IMR-90 (cell line): ENCODE data around the gene UQCRC2. TPM values are rescaled to one million over a fixed set of nuclear protein-coding genes. Genes with fewer than 3 reads are reported as not detected.

ENCODE experiments used
- ATAC-seq: fragments of 200-7000 bp; cut with Tn5 transposase; 2 replicates; pipeline ENCODE4 v1.9.1; 2020; ENCODE audit warnings: low read depth, mild to moderate bottlenecking, moderate library complexity
- BruUV-seq: library from RNA; stranded (reverse); fragments of 400-500 nt; replicated peaks from 2 replicates; lab custom pipeline; 2021; lab: Mats Ljungman, UMichigan
- CTCF ChIA-PET: fragments of 300-600 bp; formaldehyde crosslinking; extraction: SDS; loops from one replicate; lab custom pipeline; 2021; ENCODE audit warnings: antibody characterized with exemption; lab: Yijun Ruan, JAX
- POLR2A ChIA-PET: fragments of 300-600 bp; sonication (Branson Sonifier 250); formaldehyde crosslinking; loops from one replicate; lab custom pipeline; 2022; ENCODE audit warnings: antibody characterized with exemption; ENCODE audit not compliant: unreplicated experiment; lab: Charles Lee
- DNase-seq: peaks from one replicate; pipeline ENCODE4 v3.0.0; 2013
- H2AFZ ChIP-seq: replicated peaks from 2 replicates; pipeline ENCODE3; 2013; ENCODE audit warnings: low read length, mild to moderate bottlenecking; ENCODE audit not compliant: poor library complexity
- H2AK5ac ChIP-seq: 2 replicates; pipeline ENCODE4 v1.6.1; 2013; ENCODE audit warnings: low read depth, low read length, inconsistent platforms
- H2AK9ac ChIP-seq: replicated peaks from 2 replicates; pipeline ENCODE3; 2013; ENCODE audit warnings: mild to moderate bottlenecking, low read depth, low read length, moderate library complexity; ENCODE audit not compliant: poor library complexity
- H2BK120ac ChIP-seq: 2 replicates; pipeline ENCODE4 v1.6.1; 2013; ENCODE audit warnings: low read depth, low read length, inconsistent platforms
- H2BK15ac ChIP-seq: 3 replicates; pipeline ENCODE4 v1.6.1; 2013; ENCODE audit warnings: low read depth, low read length, inconsistent platforms
- H2BK20ac ChIP-seq: 2 replicates; pipeline ENCODE4 v1.6.1; 2013; ENCODE audit warnings: low read depth, mild to moderate bottlenecking, inconsistent platforms, low read length, moderate library complexity
- H2BK5ac ChIP-seq: 2 replicates; pipeline ENCODE4 v1.6.1; 2013; ENCODE audit warnings: mild to moderate bottlenecking, low read depth, low read length, inconsistent platforms; ENCODE audit not compliant: poor library complexity, severe bottlenecking
- H3K14ac ChIP-seq: replicated peaks from 2 replicates; pipeline ENCODE4 v1.6.1; 2013; ENCODE audit warnings: low read depth, low read length, inconsistent platforms
- H3K18ac ChIP-seq: 2 replicates; pipeline ENCODE4 v1.6.1; 2013; ENCODE audit warnings: low read depth, low read length, control low read depth
- H3K23ac ChIP-seq: 2 replicates; pipeline ENCODE4 v1.6.1; 2013; ENCODE audit warnings: low read depth, low read length, inconsistent platforms
- H3K27ac ChIP-seq: 2 replicates; pipeline ENCODE4 v1.5.1; 2013; ENCODE audit warnings: mild to moderate bottlenecking, control low read depth, low read length; ENCODE audit not compliant: insufficient read depth
- H3K27me3 ChIP-seq: 2 replicates; pipeline ENCODE4 v1.6.1; 2013; ENCODE audit warnings: low read length; ENCODE audit not compliant: control insufficient read depth, insufficient read depth
- H3K36me3 ChIP-seq: 2 replicates; pipeline ENCODE4 v1.6.1; 2013; ENCODE audit warnings: low read length, mixed read lengths; ENCODE audit not compliant: control insufficient read depth, insufficient read depth
- H3K4ac ChIP-seq: 2 replicates; pipeline ENCODE4 v1.6.1; 2013; ENCODE audit warnings: low read depth, low read length, inconsistent platforms
- H3K4me1 ChIP-seq: 2 replicates; pipeline ENCODE4 v1.6.1; 2013; ENCODE audit warnings: low read length, mixed read lengths; ENCODE audit not compliant: control insufficient read depth, insufficient read depth
- H3K4me2 ChIP-seq: 2 replicates; pipeline ENCODE4 v1.6.1; 2013; ENCODE audit warnings: low read depth, mild to moderate bottlenecking, control low read depth, low read length, moderate library complexity
- H3K4me3 ChIP-seq: 2 replicates; pipeline ENCODE4 v1.5.1; 2013; ENCODE audit warnings: low read depth, mild to moderate bottlenecking, control low read depth, low read length, moderate library complexity; ENCODE audit not compliant: insufficient read depth
- H3K56ac ChIP-seq: 2 replicates; pipeline ENCODE4 v1.6.1; 2013; ENCODE audit warnings: low read length, inconsistent platforms; ENCODE audit not compliant: insufficient read depth; ENCODE audit errors: extremely low read depth
- H3K79me1 ChIP-seq, 2 experiments: 2 replicates each; pipeline ENCODE4 v1.6.1; 2013; ENCODE audit warnings: low read length in 2 of 2, inconsistent platforms in 1 of 2, low read depth in 1 of 2
- H3K9ac ChIP-seq: 2 replicates; pipeline ENCODE4 v1.6.1; 2013; ENCODE audit warnings: low read depth, low read length, control low read depth
- H3K9me1 ChIP-seq: 2 replicates; pipeline ENCODE4 v1.6.1; 2013; ENCODE audit warnings: low read length, inconsistent platforms; ENCODE audit not compliant: insufficient read depth
- H3K9me3 ChIP-seq: 2 replicates; pipeline ENCODE4 v1.6.1; 2013; ENCODE audit warnings: low read length; ENCODE audit not compliant: control insufficient read depth, insufficient read depth
- H4K20me1 ChIP-seq: 2 replicates; pipeline ENCODE4 v1.6.1; 2013; ENCODE audit warnings: low read length, inconsistent platforms; ENCODE audit not compliant: insufficient read depth
- H4K5ac ChIP-seq: 2 replicates; pipeline ENCODE4 v1.6.1; 2013; ENCODE audit warnings: mild to moderate bottlenecking, low read depth, low read length, control low read depth
- H4K8ac ChIP-seq, 2 experiments: 2 replicates each; pipeline ENCODE4 v1.6.1; 2013; ENCODE audit warnings: low read depth in 2 of 2, low read length in 2 of 2, control low read depth in 1 of 2, inconsistent platforms in 1 of 2
- H4K91ac ChIP-seq: 2 replicates; pipeline ENCODE4 v1.6.1; 2013; ENCODE audit warnings: low read depth, low read length, inconsistent platforms; ENCODE audit not compliant: insufficient read depth
- CEBPB ChIP-seq: IDR thresholded peaks from 2 replicates; pipeline ENCODE4 v1.6.1; 2012; ENCODE audit warnings: low read depth, low read length, improper control_type of control experiment
- CHD1 ChIP-seq: IDR thresholded peaks from 2 replicates; pipeline ENCODE4 v1.6.1; 2012; ENCODE audit warnings: low read depth, low read length, improper control_type of control experiment
- FOS ChIP-seq: fragments of 150-350 bp; IDR thresholded peaks from 2 replicates; pipeline ENCODE4 v1.6.1; 2016; ENCODE audit warnings: low read depth, low read length
- MAFK ChIP-seq: IDR thresholded peaks from 2 replicates; pipeline ENCODE4 v1.6.1; 2012; ENCODE audit warnings: low read depth, low read length, improper control_type of control experiment
- MXI1 ChIP-seq: IDR thresholded peaks from 2 replicates; pipeline ENCODE4 v1.6.1; 2012; ENCODE audit warnings: low read depth, mild to moderate bottlenecking, low read length, moderate library complexity, borderline replicate concordance
- RCOR1 ChIP-seq: IDR thresholded peaks from 2 replicates; pipeline ENCODE4 v1.6.1; 2012; ENCODE audit warnings: mild to moderate bottlenecking, low read length, improper control_type of control experiment; ENCODE audit not compliant: insufficient replicate concordance
- SMC3 ChIP-seq: fragments of 150-350 bp; IDR thresholded peaks from 2 replicates; pipeline ENCODE4 v1.6.1; 2016; ENCODE audit warnings: low read depth, mild to moderate bottlenecking, antibody characterized with exemption, low read length, moderate library complexity
- WGBS, 2 experiments: methylation state at CpG; one replicate each; pipeline versions ENCODE4 v1.1.5 to v1.1.7; 2013; ENCODE audit warnings: missing lambda C conversion rate in 2 of 2; ENCODE audit not compliant: insufficient read length in 1 of 2; ENCODE audit errors: extremely low coverage in 2 of 2; 5-methylcytosine and 5-hydroxymethylcytosine counted together
- dilution Hi-C: fragments of 300-500 bp; cut with HindIII; formaldehyde crosslinking; loops from one replicate; pipeline ENCODE4 v1.14.3; 2018; ENCODE audit warnings: low sequenced_read_pairs; ENCODE audit not compliant: unreplicated experiment
- in situ Hi-C: fragments of 300-500 bp; cut with MboI; formaldehyde crosslinking; loops from 3 replicates; pipeline ENCODE4 v1.14.3; 2019; ENCODE audit warnings: low sequenced_read_pairs, inconsistent platforms, mixed read lengths
- intact Hi-C: fragments of 100-400 bp; cut with micrococcal nuclease; formaldehyde crosslinking; loops from 2 replicates; pipeline ENCODE4 v1.10.0; 2022
- polyA plus RNA-seq, 3 experiments: library from polyadenylated mRNA; depleted of rRNA; stranded (reverse); fragments of >200 nt; gene quantifications; 2 replicates each; pipeline ENCODE4 v1.2.3, GENCODE V29; 2012; ENCODE audit warnings: low replicate concordance in 1 of 3
- total RNA-seq: library from RNA; depleted of rRNA; stranded (reverse); fragments of >200 nt; gene quantifications from 2 replicates; pipeline ENCODE4 v1.2.3, GENCODE V29; 2012
- TF ChIP-seq, protein P1 (sequence below): fragments of 150-350 bp; IDR thresholded peaks from 2 replicates; pipeline ENCODE4 v1.6.1; 2016; ENCODE audit warnings: low read depth, mild to moderate bottlenecking, low read length, moderate library complexity, borderline replicate concordance
- TF ChIP-seq, protein P2 (sequence below): fragments of 150-350 bp; IDR thresholded peaks from 2 replicates; pipeline ENCODE4 v1.6.1; 2017; ENCODE audit warnings: mild to moderate bottlenecking, antibody characterized with exemption, low read length, low read depth
- TF ChIP-seq, protein P3 (sequence below): conservative IDR thresholded peaks from 2 replicates; pipeline ENCODE4 v1.5.1; 2012; ENCODE audit warnings: mild to moderate bottlenecking, low read depth, low read length, improper control_type of control experiment

UQCRC2 gene
- total and polyA plus RNA-seq, 2 of the 4 experiments (the other 2 are of a cell fraction) = 191 to 284 TPM

DNA sequence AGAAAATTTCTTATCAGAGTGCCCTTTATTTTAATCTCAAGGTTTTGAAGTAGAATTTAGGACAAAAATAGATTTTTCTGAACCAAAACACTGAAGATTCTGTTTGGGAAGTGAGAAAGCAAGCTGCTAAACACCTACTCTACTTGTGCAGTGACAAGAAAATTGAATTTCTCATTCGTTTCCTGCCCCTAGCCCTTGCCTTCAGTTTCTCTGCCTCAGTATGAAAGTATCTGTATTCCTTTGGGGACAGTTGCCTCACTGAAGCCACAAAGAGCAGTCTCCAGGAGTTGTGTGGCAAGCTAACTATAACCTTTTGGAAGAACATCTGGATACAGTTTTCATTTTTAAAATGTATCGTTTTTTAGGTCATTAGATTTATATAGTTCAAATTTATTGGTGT lies 74.5 kb downstream of the UQCRC2 start (continued):
- no peak for TF ChIP-seq MXI1

DNA sequence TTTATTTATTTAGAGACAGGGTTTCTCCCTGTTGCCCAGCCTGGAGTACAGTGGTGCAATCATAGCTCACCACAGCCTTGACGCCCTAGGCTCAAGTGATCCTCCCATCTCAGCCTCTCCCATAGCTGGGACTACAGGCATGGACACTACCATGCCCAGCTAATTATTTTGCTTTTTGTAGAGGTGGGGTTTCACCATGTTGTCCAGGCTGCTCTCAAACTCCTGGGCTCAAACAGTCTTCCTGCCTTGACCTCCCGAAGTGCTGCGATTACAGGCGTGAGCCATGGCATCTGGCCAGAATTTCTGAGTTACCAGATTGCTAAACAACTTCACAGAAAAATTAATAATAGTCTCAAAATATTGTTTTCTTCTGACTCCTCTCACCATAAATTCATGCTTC lies 76.5 kb downstream of the UQCRC2 start:
- Histone ChIP-seq H3K79me1 (peaks cover 16 to 51% of the 10 kb centered on the region in 2 experiments), H3K4me2 (no peak overlapping the region), H3K18ac (no peak overlapping the region), H3K27me3 (no peaks in the 10 kb centered on the region), H3K14ac (no peak overlapping the region; the same call in 1 of the 2 replicates), H2BK120ac (no peak overlapping the region), H4K20me1 (0 out of 2 replicates have a peak, but pooled peaks cover 5% of the 10 kb centered on the region), H2AK9ac (no peak overlapping the region), H2BK20ac (no peak overlapping the region), H3K27ac (peak overlapping the region; percentile 11), H4K91ac (no peak overlapping the region), H3K9me3 (no peaks in the 10 kb centered on the region), H2BK5ac (peak overlapping the region; percentile 2), H4K5ac (no peak overlapping the region), H3K9me1 (peaks cover 2% of the 10 kb centered on the region; the same call in 1 of the 2 replicates), H3K23ac (0 out of 2 replicates have a peak overlapping the region, but pooled peaks have one; percentile 11), H2BK15ac (no peak overlapping the region), H2AK5ac (peak overlapping the region; percentile 13; the same call in 1 of the 2 replicates), H3K56ac (no peak overlapping the region), H3K36me3 (peaks cover 4% of the 10 kb centered on the region; the same call in 1 of the 2 replicates), H4K8ac (peak overlapping the region in 1 of 2 experiments; percentile 25; a peak in 1 of 4 replicates), H3K4me1 (peaks cover 11% of the 10 kb centered on the region), H3K4me3 (no peak overlapping the region), H3K9ac (no peak overlapping the region), H3K4ac (peak overlapping the region; percentile 3; the same call in 1 of the 2 replicates), H2AFZ (no peak overlapping the region)
- ChIA-PET POLR2A (no interaction called here), CTCF (interaction anchor here (1.0 kb wide), 1 partner anchor 48 kb away, joined by 4 read pairs; no protein-coding TSS in a partner anchor)
- 79% methylated on average over 3 of the region's 4 CpGs; no CpG with 5 or more reads in 1 of the 2 experiments for WGBS, 2 experiments
- DNase-seq (no peak), ATAC-seq (no peak)
- TF ChIP-seq, protein P1, sequence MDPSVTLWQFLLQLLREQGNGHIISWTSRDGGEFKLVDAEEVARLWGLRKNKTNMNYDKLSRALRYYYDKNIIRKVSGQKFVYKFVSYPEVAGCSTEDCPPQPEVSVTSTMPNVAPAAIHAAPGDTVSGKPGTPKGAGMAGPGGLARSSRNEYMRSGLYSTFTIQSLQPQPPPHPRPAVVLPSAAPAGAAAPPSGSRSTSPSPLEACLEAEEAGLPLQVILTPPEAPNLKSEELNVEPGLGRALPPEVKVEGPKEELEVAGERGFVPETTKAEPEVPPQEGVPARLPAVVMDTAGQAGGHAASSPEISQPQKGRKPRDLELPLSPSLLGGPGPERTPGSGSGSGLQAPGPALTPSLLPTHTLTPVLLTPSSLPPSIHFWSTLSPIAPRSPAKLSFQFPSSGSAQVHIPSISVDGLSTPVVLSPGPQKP = no peak
- TF ChIP-seq SMC3 (no peak), FOS (no peak), RCOR1 (no peak), CEBPB (no peak), CHD1 (no peak), MAFK (no peak)
- TF ChIP-seq, protein P2, sequence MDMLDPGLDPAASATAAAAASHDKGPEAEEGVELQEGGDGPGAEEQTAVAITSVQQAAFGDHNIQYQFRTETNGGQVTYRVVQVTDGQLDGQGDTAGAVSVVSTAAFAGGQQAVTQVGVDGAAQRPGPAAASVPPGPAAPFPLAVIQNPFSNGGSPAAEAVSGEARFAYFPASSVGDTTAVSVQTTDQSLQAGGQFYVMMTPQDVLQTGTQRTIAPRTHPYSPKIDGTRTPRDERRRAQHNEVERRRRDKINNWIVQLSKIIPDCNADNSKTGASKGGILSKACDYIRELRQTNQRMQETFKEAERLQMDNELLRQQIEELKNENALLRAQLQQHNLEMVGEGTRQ = no peak
- TF ChIP-seq, protein P3, sequence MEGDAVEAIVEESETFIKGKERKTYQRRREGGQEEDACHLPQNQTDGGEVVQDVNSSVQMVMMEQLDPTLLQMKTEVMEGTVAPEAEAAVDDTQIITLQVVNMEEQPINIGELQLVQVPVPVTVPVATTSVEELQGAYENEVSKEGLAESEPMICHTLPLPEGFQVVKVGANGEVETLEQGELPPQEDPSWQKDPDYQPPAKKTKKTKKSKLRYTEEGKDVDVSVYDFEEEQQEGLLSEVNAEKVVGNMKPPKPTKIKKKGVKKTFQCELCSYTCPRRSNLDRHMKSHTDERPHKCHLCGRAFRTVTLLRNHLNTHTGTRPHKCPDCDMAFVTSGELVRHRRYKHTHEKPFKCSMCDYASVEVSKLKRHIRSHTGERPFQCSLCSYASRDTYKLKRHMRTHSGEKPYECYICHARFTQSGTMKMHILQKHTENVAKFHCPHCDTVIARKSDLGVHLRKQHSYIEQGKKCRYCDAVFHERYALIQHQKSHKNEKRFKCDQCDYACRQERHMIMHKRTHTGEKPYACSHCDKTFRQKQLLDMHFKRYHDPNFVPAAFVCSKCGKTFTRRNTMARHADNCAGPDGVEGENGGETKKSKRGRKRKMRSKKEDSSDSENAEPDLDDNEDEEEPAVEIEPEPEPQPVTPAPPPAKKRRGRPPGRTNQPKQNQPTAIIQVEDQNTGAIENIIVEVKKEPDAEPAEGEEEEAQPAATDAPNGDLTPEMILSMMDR = no peak
- in situ Hi-C loops = no loop called here
- no TSS peak for BruUV-seq
- dilution Hi-C loops = no loop called here
- intact Hi-C loops = no loop called here
